Chondrocyte (in vitro differentiated cells): ENCODE results near the gene LLPH. TPM values are rescaled to one million over a fixed set of nuclear protein-coding genes. Genes with fewer than 3 reads are reported as not detected.

Experiments used
- DNase-seq: peaks from one replicate; pipeline ENCODE4 v3.0.0; 2021; ENCODE audit warnings: mixed read lengths, low spot score
- H3K27ac Mint-ChIP-seq: one replicate; pipeline ENCODE4 v1.8.0; 2021; ENCODE audit warnings: mild to moderate bottlenecking, moderate library complexity, mixed read lengths; ENCODE audit not compliant: unreplicated experiment
- H3K27me3 Mint-ChIP-seq: 2 replicates; pipeline ENCODE4 v1.8.0; 2021; ENCODE audit warnings: low read depth, mixed read lengths
- H3K36me3 Mint-ChIP-seq: 2 replicates; pipeline ENCODE4 v1.8.0; 2021; ENCODE audit warnings: low read depth, mixed read lengths
- H3K4me1 Mint-ChIP-seq: 2 replicates; pipeline ENCODE4 v1.8.0; 2021; ENCODE audit warnings: low read depth, mild to moderate bottlenecking, mixed read lengths
- H3K4me3 Mint-ChIP-seq: one replicate; pipeline ENCODE4 v1.8.0; 2021; ENCODE audit warnings: mild to moderate bottlenecking, moderate library complexity, mixed read lengths; ENCODE audit not compliant: unreplicated experiment
- H3K9me3 Mint-ChIP-seq: 2 replicates; pipeline ENCODE4 v1.8.0; 2021; ENCODE audit warnings: low read depth, mixed read lengths
- total RNA-seq: library from RNA; stranded (reverse); gene quantifications from 3 replicates; pipeline ENCODE4 v1.2.1, GENCODE V29; 2021
- TF ChIP-seq, protein P1 (sequence below): fragments of 200-600 bp; sonication (generic); IDR thresholded peaks from 2 replicates; pipeline ENCODE4 v1.5.0; 2021; ENCODE audit warnings: antibody characterized with exemption, mild to moderate bottlenecking, moderate library complexity

LLPH gene
- total RNA-seq, 1 donor from 2014 or later, result 22.8 TPM

DNA sequence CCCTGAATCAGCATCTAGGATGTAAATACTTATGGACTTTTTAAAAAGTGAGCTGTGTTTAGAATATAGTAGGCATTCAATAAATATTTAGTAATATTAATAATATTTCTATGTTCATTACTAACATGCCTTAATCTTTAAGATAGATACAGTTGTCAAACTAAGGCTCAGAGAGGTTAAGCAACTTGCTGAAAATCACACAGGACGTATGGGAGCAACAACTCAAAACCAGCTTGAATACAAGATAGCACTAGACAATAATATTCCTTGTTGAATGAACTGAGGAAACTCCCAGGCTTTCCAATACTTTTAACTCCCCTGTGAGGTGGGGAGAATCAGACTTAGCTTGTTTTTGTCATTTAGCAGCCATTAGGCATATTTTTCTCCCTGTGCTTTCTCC lies 45.3 kb downstream of the LLPH start:
- Mint-ChIP-seq H3K27ac (no peak overlapping the region), H3K9me3 (peaks cover 7% of the 10 kb centered on the region), H3K36me3 (no peaks in the 10 kb centered on the region), H3K4me1 (peaks cover 19% of the 10 kb centered on the region), H3K4me3 (no peak overlapping the region), H3K27me3 (no peaks in the 10 kb centered on the region)
- TF ChIP-seq, protein P1, sequence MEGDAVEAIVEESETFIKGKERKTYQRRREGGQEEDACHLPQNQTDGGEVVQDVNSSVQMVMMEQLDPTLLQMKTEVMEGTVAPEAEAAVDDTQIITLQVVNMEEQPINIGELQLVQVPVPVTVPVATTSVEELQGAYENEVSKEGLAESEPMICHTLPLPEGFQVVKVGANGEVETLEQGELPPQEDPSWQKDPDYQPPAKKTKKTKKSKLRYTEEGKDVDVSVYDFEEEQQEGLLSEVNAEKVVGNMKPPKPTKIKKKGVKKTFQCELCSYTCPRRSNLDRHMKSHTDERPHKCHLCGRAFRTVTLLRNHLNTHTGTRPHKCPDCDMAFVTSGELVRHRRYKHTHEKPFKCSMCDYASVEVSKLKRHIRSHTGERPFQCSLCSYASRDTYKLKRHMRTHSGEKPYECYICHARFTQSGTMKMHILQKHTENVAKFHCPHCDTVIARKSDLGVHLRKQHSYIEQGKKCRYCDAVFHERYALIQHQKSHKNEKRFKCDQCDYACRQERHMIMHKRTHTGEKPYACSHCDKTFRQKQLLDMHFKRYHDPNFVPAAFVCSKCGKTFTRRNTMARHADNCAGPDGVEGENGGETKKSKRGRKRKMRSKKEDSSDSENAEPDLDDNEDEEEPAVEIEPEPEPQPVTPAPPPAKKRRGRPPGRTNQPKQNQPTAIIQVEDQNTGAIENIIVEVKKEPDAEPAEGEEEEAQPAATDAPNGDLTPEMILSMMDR, result no peak
- no peak for DNase-seq

DNA sequence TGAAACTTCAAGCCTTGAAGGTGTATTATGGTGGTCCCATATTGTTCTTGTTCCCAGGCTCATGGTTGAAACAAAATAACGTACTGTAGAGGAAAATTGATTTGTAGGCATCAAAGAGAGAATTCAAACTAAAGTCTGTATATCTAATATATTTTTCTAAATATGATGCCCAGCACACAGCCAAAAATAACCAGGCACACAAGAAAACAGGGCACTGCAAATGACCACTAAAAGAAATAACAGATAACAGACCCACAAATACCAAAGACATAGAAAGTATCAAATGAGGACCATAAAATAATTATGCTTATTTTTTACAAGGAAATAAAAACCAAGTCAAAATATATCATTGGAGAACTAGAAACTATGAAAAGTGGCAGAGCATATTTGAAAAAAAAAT lies 46.8 kb downstream of the LLPH start:
- no peak overlapping the region for H3K4me3 Mint-ChIP-seq
- H3K4me1 Mint-ChIP-seq, result peaks cover 19% of the 10 kb centered on the region
- no peaks in the 10 kb centered on the region for H3K36me3 Mint-ChIP-seq
- TF ChIP-seq, protein P1, result no peak
- peaks cover 7% of the 10 kb centered on the region for H3K9me3 Mint-ChIP-seq
- no peak overlapping the region for H3K27ac Mint-ChIP-seq
- DNase-seq, result no peak
- H3K27me3 Mint-ChIP-seq, result no peaks in the 10 kb centered on the region

DNA sequence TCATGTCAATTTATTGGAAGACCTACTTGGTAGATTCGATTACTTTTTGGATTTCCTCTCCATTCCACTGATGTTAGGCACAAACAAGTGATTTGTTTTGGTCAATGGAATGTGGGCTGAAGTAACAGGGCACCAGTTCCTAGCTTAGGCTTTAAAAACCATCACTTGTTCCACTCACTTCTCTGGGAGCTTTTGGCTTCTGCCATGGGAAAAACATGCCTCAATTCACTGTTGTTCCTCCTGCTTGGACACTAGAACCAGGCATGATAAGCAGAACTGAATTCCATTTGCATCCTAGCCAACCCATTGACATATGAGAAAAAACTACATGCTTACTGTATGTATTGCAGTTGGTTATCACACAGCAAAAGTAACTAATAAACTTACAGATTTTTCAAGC lies 47.8 kb downstream of the LLPH start:
- peaks cover 7% of the 10 kb centered on the region for H3K9me3 Mint-ChIP-seq
- peaks cover 19% of the 10 kb centered on the region for H3K4me1 Mint-ChIP-seq
- no peaks in the 10 kb centered on the region for H3K27me3 Mint-ChIP-seq
- TF ChIP-seq, protein P1, result no peak
- H3K27ac Mint-ChIP-seq, result no peak overlapping the region
- no peak overlapping the region for H3K4me3 Mint-ChIP-seq
- H3K36me3 Mint-ChIP-seq, result no peaks in the 10 kb centered on the region
- DNase-seq, result no peak

DNA sequence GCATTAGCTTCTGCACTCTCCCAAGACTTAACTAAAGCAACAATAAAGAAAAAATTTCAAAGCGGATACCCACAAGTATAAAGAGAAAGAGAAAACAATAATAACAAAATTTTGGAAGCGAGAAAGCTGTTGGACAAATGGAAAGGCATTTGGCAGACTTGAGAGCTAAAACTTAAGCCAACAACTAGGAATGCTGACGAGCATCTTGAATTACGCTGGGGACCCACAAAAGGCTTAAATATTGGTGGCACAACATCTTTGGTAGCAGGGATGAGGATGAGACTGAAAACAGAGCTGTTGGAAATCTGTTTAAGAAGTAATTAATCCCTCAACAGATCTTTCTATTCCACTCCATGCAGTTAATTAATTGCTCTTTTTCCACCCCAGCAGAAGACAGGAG lies 49.8 kb downstream of the LLPH start:
- Mint-ChIP-seq H3K27me3 (no peaks in the 10 kb centered on the region), H3K9me3 (peaks cover 7% of the 10 kb centered on the region), H3K4me3 (no peak overlapping the region), H3K27ac (no peak overlapping the region), H3K36me3 (no peaks in the 10 kb centered on the region), H3K4me1 (peaks cover 1% of the 10 kb centered on the region)
- TF ChIP-seq, protein P1, result no peak
- no peak for DNase-seq

DNA sequence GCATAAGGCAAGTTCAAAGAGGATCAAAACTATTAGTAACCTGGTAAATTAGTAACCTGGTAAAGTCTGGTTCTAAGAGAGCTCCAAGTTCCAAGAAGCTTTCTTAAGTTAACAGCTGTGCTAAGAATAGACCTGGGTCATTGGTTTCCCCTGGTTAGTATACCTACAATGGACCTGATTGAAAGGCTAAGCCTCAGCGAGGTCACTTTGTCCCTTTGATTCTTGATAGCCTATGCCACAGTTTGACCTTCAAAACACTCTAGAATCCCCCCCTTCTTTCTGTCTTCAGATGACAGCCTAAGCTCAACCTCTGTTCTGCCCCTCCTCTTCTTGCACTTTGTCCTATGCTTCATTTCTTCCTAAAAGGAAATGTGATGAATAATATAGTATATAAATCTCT lies 53.0 kb downstream of the LLPH start:
- no peaks in the 10 kb centered on the region for H3K9me3 Mint-ChIP-seq
- no peaks in the 10 kb centered on the region for H3K27me3 Mint-ChIP-seq
- no peaks in the 10 kb centered on the region for H3K36me3 Mint-ChIP-seq
- DNase-seq, result no peak
- peaks cover 8% of the 10 kb centered on the region for H3K4me1 Mint-ChIP-seq
- no peak overlapping the region for H3K4me3 Mint-ChIP-seq
- TF ChIP-seq, protein P1, result no peak
- no peak overlapping the region for H3K27ac Mint-ChIP-seq
